HG03159 (cell line): ENCODE measurements around the gene CD48.
"Not testable (repeated sequence)": the region's sequence is repeated elsewhere in the genome, so short reads cannot be mapped to it uniquely, and the experiment has no call there.

Experiments used
- ATAC-seq: cut with Tn5 transposase; IDR thresholded peaks from one replicate; pipeline ENCODE4 v1.9.1; 2021; ENCODE audit warnings: mild to moderate bottlenecking, moderate library complexity; ENCODE audit not compliant: unreplicated experiment

CD48 gene

DNA sequence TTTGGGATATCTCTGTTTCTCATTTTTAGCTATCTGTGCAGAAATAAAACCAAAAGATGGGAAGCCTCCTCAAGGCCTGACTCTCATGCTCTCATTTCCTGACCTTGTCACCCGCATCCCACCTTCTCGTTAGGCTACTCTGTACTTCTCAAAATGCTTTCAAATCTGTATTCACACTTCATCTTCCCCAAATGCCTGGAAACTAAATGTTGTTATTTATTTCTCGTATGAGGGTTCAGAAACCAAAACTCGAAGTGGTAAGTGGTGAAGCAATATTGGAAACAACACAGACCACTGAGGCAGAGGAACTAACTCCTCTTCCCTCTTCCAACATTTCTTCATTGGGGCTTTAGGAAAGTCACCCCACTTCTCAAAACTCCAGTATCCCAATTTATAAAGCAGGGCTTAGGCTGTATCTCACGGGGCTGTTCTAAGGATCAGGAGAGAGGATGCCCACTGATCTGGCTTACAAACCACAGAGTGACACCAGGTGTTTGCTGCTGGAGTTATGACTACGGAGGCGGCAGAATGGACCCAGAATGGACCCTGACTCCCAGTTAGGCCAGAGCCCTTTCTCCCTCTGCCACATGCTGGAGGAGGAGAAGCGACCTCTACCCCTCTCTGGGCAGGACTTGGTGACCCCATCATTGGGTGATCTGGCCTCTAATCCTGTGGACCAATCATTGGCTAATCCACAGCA lies 31.0 kb upstream of the CD48 start:
- no peak for ATAC-seq

DNA sequence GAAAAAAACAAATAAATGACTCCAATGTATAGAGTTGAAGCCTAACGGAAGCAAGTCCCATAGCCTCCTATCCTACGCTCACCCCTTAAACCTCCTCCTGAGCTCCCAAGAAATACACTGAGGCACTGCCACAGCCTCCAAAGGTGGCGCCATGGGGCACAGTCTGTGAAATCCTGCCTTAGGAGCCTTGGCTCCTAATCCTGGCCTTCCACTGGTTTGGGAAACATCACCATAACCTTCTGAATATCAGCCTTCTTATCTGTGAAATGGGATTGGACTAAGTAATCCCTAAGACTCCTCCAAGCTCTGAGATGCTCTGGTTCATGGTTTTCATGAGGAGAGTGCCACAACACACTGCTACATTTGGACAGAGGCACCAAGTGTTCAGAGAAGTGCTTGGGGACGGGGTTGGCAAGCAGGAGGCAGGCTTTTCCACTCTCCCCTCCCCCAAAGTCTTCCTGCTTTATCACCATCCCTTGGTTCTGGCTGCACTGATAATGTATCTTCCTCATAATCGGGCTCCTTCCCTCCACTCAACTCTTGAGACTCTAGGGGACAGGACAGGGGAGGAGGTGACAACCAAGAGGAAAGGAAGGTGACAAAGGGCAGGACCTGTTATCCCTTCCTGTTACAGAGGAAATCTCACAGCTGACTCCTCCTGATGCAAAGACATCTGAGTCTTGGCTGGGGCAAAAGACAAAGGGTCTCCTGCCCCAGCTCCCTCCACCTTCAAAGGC lies 30.2 kb upstream of the CD48 start:
- no peak for ATAC-seq

DNA sequence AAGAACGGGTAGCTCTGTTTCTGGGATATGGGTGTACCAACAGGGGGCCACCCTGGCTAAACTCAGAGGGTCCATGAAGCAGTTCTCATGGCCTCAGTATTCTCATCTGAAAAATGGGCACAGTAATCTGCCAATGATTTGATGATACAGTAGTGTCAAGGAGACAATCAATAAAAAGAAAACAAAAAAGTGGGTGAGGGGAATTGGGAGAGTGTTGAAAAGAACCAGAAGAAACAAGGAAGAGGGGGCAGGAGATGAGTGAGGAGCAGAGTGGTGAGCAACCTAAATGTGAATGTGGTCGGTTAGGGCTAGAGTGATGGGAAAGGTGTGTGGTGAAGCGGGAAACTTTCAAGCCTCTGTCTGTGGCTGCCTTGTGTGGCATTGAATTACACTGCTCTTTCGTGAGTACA lies 29.5 kb upstream of the CD48 start:
- no peak for ATAC-seq

DNA sequence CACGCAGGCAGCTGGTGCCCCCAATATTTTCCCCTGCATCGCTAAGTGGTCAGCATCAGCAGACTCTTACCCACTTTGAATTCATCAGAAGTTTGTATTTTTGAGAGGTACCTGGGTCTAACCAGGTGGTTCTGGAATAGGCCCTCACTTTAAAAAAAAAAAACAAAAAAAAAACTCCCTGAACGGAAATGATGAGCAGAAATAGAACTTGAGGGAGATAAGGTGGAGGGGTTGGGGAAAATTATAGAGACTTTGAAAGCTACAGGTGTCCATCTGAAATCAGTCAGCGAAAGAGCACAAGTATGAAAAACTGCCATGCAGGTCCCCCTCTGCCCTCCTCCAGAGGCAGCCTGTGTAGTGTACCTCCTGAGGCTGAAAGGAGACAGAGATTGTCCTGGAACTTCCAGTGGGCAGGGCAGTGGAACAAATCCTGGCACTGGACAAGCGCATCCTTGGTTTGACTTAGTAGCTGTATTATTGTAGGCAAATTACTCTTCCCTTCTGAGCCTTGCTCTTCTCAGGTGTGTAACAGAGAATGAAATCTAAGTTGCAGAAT lies 28.6 kb upstream of the CD48 start:
- no peak for ATAC-seq

DNA sequence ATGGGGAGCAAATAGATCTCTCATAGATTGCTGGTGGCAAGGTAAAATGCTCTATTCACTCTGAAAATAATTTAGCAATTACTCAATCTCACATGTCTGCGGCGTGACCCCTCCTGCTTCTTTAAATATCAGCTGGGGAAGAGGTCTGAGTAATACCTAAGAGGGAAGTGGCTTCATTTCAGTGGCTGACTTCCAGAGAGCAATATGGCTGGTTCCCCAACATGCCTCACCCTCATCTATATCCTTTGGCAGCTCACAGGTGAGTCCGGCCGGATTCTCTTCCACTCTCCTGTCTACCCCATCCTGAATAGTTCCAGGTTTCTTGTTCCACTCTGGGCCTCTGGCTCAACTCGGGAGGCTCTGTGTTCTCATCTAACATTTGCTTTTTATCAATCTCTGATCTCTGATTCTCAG lies 27.5 kb upstream of the CD48 start, which contains the start of gene SLAMF7:
Gene SLAMF7, plus strand, starts transcription at position 150 of the 414 bp plus-strand sequence. Its CDS starts 55 bp downstream, at position 205.
- peak; percentile 72 for ATAC-seq

DNA sequence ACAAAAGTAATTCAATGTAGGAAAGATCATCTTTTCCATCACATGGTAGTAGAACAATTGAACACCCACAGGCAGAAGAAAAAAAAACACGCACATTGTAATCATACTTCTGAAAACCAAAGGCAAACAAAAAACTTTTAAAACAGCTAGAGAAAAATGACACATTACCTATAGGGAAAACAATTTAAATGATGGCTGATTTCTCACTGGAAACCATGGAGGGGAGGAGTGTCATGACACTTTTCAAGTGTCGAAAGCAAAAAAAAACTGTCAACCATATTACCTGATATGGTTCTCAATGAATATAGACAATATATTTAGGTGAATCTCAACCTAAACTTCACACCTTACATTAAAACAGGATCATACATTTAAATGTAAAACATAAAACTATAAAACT lies 26.6 kb upstream of the CD48 start:
- ATAC-seq, result no peak

DNA sequence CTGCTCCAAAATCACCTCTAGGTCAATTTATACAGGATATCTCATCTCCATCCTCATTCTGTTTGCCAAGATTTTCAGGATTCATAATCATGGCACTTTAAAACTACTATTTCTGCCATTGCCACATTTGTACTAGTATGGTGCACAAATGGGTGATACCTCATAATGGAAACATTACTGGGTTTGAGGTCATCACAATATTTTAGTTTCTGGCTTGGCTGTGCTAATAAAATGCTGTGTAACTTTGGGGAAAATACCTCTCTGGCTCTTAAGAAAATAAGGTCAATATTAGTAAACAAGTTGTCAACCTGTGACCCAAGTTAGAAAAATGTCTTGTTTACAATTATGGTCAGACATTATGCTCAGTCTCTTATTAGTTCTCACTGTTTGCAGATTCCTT lies 22.7 kb upstream of the CD48 start:
- no peak for ATAC-seq

DNA sequence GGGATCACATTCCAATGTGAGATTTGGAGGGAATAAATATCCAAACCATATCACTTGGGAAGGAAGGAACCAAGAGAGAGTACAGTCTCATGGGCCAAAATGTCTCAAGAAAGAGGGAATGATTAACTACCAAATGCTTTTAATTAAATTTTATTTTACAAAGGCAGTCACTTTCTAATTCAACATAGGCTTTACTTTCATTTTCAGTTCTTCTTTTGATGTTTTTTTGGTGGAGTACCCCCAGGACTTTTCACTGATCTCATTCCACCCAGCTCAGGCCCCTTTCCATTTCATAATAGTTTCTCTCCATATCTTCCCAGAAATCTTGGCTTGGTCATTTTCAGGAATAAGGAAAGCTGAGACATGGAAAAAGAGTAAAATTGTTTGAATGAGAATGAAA lies 22.3 kb upstream of the CD48 start:
- ATAC-seq, result no peak

DNA sequence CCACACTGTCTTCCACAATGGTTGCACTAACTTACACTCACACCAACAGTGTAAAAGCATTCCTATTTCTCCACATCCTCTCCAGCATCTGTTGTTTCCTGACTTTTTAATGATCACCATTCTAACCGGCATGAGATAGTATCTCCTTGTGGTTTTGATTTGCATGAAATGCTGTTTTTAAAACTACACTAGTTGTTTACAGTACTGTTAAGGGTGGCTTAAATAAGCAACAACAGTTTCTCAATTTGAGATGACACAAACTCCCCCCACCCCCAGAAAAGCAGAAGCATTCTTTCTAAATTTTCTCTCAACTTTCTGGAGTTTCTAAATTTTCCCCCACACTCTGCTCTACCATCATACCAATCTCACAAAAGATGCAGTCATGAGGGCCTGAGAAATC lies 20.4 kb upstream of the CD48 start:
- no peak for ATAC-seq

DNA sequence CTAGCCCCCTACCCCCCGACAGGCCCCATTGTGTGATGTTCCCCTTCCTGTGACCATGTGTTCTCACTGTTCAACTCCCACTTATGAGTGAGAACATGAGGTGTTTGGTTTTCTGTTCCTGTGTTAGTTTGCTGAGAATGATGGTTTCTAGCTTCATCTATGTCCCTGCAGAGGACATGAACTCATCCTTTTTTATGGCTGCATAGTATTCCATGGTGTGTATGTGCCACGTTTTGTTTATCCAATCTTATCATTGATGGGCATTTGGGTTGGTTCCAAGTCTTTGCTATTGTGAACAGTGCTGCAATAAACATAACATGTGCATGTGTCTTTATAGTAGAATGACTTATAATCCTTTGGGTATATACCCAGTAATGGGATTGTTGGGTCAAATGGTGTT lies 19.9 kb upstream of the CD48 start:
- ATAC-seq, result not testable (repeated sequence)

DNA sequence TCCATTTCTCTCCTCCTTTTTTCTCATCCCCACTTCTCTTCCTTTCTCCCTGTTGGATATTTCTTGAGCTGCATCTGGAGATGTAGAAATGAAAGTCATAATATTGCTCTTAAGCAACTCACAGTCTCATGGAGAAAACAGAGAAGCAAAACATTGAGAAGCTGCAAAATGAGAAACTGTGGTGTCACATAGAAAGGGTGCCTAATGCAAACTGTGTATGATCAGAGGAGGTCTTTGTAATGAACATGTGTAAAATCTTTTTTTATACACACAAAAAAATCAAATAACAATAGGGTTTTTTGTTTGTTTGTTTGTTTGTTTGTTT lies 15.7 kb upstream of the CD48 start:
- no peak for ATAC-seq

DNA sequence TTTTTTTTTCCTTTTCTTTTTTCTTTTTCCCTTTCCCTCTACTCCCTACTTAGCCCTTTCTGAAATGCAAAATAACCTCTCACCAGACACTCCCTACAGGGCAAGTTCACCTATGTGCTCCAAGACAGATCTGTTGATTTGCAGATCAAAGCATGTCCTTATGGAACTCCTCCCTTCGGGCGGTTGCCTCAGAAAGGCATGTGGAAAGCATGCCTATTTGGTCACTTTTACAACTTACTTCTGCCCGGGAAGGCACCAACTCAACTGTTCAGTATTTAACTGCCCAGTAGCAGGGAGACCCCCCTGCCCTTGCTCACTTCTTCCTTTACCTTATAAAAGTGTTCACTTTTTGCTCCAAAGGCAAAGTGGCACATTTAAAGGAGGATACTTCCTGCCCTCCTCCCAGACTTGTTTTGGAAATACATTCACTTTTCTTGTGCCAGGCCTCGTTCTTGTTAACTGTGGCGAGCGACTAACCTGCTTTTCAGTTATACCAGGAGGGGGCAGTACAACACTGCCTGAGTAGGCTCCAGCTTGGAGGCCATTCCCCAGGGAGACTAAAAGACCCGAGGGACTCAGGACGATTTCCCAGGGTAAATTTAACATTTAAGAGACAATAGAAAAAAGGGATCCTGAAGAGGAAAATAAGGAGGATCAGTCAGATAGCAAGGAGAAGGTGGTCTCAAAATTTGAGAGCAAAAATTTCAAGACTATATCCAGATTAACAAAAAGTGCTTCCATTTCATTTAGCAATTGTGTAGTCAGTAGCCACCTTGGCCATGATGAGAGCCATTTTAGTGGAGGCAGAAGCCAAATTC lies 15.1 kb upstream of the CD48 start:
- ATAC-seq, result peak; percentile 61

DNA sequence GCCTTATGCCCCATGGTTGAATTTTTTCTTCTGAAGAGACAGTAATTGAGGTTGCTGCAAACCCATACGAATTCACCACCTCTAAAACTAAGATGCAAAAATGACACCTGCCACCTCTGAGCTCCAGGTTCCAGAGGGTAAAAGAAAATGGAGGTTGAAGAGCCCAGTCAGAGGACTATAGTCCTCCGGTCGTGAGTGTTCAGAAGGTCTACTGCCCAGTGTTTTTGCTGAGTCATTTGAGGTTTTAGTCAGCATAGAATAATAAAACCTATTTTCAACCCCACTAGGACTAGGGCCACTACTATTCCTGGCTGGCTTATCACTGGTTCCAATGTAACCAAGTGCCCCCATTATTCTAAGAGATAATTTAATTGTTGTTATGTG lies 14.5 kb upstream of the CD48 start:
- no peak for ATAC-seq

DNA sequence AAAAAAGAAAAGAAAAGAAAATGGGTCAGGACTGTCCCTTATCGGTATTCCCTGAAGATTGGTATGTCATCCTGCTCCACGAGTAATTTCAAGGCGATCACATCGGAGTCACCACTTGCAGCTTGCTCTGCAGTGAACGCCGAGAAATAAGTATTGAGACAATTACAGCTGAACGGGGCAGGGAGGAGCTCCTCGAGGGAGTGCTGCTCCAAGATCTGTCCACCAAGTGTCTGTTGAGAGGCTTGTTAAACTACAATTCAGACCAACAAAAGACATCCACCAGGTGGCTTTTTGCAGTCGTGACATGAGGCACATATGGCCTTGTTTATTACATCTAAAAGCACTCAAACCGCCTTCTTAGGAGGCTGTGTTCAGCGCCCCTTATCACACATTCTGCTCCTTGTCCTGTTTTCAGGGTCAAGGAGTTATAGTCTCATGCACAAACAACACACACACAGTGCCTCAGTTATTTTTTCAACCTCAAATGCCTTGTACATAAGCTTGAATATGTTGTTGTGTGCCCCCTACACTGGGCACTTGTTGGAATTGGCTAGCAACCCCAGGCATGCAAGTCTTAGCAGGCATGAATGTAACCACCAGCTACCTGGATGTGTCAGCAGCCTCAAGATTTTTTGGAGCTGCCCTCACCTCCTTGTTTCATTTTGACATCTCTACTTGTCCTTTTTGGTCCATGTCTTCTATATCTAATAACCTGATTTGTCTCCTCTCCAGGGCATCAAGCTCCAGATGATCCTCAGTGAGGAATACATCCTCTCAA lies 13.0 kb upstream of the CD48 start:
- ATAC-seq, result no peak

DNA sequence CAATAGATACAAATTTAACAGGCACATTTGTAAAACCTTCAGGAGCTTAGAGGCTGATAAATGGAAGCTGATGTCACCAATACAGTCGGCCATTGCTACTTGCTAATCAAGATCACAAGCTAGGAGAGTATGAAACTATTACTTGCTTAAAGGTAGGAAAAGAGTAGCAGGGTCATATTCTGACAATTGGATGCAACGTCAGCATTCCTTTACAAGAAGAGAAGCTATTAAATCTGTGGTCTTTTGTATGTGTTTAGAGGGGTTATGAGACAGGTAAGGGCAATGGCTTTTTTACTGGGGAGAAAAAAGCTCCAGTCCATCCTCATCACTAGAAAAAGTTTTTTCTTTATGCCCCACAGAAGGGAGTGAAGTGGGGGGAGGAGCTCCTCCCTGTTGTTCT lies 11.7 kb upstream of the CD48 start:
- no peak for ATAC-seq

DNA sequence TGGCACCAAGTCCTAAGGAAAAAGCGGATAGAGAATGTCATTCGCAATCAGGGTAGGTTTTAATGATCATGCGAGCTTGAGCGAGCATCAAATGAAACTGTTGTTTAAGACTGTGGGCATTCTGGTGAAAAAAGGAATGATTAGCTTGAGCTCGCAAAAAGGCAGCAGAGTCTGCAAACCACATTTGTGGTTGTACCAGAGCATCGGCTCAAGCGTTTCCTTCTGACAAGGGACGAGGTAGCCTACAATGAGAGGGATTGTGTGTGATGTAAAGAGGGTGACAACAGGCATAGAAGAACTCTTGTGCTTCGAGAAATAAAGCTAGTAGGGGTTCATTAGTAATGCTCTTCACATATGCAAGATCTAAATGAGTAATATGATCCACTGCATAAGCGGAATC lies 11.1 kb upstream of the CD48 start:
- ATAC-seq, result no peak

DNA sequence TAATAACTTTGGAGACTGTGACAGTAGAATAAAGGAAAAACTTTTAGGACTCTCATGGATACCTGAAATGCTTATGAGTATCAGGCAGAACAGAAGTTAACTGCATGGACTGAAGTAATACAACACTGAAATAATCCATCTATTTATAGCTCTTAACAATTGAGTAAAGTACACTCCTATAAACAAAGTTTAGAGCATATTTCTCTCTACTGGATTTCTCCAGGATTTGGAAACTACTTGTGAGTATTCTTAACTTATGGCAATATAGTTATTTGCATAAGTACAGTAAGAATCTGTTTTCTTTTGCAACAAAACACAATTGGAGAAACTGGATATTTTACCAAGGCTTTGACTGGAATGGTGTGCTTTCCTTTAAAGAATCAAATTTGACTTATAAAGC lies 9.9 kb upstream of the CD48 start:
- ATAC-seq, result no peak

DNA sequence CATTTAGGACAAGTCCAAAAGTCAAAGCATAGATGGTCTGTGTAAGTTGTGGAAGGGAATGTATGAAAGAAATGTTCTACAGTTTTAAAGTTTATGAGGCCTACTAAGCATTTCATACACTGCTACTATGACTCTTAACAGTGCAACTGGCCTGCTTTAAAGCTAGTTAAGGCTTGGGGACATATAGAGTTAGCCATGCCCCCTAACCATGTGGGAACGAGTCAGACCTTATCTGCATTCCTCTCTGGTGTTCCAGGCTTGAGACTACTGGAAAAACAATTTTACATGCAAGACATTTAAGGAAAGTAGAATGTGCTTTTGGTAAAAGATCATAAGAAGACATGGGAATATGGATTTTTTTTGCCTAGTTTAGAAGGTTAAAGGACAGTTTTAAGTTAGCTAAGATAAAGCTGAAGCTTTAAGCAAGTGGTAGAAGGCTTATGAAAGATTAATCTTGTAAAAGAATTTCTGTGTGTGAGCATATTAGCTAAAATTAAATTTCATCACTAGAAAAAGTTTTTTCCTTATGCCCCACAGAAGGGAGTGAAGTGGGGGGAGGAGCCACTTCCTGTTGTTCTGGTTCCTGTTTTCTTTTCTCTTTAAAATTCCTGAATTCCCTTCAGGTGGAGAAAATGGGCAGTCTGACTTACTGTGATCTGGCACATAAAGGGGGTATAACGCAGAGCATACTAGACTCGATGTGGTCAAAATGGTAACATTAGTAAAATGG lies 8.9 kb upstream of the CD48 start:
- ATAC-seq, result no peak

DNA sequence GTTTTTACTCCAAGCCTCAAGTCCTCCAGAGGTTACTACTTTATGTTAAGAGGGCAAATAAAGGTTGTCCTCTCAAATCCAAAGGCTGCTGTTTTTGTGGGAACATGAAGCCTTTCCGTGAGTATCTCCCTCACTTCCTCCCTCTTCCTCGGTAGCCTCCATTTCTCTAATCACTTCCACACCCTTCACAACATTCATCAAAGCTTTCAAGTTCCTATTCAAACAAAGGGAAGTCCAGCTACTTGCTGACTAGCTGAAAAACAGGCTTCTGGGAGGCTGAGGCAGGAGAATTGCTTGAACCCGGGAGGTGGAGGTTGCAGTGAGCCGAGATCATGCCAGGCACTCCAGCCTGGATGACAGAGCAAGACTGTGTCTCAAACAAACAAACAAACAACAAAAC lies 6.6 kb upstream of the CD48 start:
- ATAC-seq, result no peak

DNA sequence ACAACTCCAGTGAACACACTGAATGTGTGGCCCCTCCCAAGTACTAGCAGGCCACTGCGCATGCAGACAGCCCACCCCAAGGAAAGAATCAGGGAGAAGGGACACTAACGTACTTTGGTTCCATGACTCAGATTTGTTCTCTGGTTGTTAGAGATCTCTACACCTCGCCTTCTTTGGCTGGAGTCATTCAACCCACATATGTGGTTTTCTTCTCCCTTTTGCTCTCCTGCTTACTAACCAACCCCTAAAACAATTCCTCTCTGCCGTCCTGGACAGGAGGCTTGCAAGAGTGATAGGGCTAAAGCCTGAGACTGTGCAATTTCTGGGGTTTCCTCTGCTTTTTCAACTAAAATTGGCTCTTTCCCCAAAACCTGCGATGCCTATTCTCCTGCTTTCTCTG lies 5.7 kb upstream of the CD48 start:
- no peak for ATAC-seq
